ENCODE results near the gene FILIP1L.

FILIP1L gene

GRCh38 chr3:100106531-100107141, 7.7 kb downstream of the FILIP1L start:
- no peak for DNase-seq (ENCODE audit: low read depth)
- TF ChIP-seq CTCF (conservative IDR thresholded peaks at IDR 0.05; ENCODE audit: low read depth, low read length), result no peak
- no peak overlapping the region for H3K4me3 ChIP-seq (ENCODE audit: low read length)

DNA sequence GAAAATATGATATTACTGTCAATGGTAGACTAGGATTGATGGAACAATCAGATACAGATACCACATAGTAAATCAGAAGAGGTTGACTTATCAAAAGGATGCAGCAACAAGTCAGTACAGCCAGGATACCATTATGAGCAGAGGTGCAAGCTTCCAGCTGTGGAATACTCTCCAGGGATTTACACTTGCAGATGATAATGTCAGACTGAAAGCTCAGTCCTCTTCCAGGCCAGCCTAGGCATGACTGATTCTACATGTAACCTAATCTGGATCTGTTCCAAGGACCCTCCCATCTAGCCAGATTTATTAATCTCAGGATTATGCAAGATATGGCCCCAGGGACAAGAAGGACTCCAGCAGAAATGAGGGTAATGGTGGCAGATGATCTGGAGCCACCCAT, 8.2 kb downstream of the FILIP1L start:
- DNase-seq (ENCODE audit: low read depth), result no peak
- H3K4me3 ChIP-seq (ENCODE audit: low read length), result no peak overlapping the region
- no peak for TF ChIP-seq CTCF (conservative IDR thresholded peaks at IDR 0.05; ENCODE audit: low read depth, low read length)

DNA sequence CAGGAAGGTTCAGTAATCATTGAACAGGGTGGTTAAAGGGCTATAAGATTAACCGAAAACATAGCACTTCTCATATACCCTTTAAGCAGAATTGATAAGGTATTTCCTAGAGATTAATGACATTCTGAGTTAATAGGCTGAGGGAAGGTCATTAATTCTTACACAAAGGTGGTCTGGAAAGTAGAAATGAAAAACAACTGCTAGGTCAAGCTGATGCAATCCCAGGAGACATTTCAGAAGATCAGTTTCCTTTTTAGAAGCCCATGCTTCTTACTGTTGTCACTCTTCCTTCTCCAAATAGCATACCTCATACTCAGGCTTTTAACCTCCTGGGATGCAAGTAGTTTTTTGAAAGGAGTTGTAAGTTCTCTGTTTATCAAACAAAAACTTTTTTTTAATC, 8.8 kb downstream of the FILIP1L start:
- H3K4me3 ChIP-seq (ENCODE audit: low read length), result no peak overlapping the region
- TF ChIP-seq CTCF (conservative IDR thresholded peaks at IDR 0.05; ENCODE audit: low read depth, low read length), result no peak
- DNase-seq (ENCODE audit: low read depth), result no peak

DNA sequence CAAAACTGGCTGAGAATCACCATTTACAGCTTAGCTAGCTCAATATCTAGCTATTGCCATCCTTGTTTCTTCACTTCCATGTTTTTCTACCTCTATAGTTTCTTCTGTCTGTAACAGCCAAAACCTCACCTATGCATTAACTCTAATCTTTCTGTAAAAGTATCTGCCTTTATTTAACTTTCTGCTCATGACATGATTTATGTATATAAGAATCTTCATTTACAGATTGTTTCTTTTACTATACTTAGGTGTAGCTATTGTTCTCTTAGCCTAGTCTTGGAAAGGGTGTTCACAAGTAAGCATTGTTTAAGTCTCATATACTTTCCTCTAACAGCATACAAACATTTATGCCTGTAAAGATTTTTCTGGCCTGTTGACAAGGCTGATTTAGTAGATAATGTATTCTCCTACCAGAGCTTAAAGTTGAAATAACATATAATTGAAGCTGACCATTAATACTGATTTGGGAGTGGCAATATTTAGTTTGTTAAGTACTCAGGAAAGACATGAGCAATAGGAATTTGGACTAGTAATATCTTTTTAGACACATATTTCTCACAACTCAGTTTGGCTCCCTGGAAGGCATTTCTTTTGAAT, 9.4 kb downstream of the FILIP1L start:
- no peak overlapping the region for H3K4me3 ChIP-seq (ENCODE audit: low read length)
- TF ChIP-seq CTCF (conservative IDR thresholded peaks at IDR 0.05; ENCODE audit: low read depth, low read length), result no peak
- DNase-seq (ENCODE audit: low read depth), result no peak

- TF ChIP-seq CTCF (conservative IDR thresholded peaks at IDR 0.05; ENCODE audit: low read depth, low read length), result no peak
Measured at GRCh38 chr3:100104442-100104798, 9.9 kb downstream of the FILIP1L start.

DNA sequence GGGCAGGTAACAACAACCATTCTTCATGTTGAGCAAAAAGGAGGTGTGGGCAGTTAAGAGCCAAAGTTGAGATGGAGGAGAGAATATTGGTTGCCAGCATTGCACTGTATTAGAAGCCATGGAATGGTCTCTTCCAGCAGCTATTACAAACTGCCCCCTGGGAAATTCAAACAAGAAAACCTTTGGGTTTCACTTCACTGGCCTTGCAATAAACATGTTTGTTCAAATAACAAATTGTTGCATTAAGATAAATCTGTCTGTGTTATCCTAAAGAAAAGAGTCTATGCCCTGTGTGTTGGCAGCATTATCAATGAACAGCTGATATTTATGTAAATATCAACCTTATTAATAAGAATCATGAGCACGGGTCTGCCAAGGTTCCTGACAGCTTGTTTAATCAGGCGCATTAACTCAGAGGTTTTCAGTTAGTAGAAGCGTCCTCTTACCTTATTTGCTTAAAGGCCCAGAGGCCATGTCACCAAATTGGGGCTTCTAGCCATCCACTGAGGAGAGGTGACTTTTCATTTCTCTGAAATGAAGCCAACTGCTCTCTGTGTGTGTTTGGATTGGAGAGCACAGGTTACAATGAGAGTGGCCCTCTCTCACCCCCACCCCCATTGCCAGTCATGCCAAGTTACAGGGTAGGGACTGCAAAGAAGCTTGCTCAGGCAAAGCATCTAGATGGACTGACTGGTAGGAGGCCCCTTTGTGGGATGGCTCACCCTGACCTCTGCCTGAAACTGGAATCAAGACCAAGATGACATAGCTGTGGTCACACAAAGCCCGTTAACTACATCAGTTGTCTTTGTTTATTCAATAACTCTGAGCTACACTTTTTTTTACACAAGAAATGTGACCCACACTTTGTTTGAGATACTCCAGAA, 10.5 kb downstream of the FILIP1L start:
- H3K4me3 ChIP-seq (ENCODE audit: low read length), result no peak overlapping the region
- TF ChIP-seq CTCF (conservative IDR thresholded peaks at IDR 0.05; ENCODE audit: low read depth, low read length), result no peak
- DNase-seq (ENCODE audit: low read depth), result no peak

More at GRCh38 chr3:100104442-100104798, 9.9 kb downstream of the FILIP1L start:
- H3K4me3 ChIP-seq (ENCODE audit: low read length), result no peak overlapping the region
- no peak for DNase-seq (ENCODE audit: low read depth)

All from retinal pigment epithelial cell (primary cell).